Limb (tissue), 2 donors: ENCODE results near the gene VOPP1.
A peak's percentile ranks its signal among the peaks of the same experiment; 100 is the strongest.

Experiments
- DNase-seq, 2 donors: peaks; one replicate each; pipeline ENCODE4 v3.0.0-alpha.2; 2016; ENCODE audit errors: extremely low spot score in 2 of 2

Gene VOPP1

DNA sequence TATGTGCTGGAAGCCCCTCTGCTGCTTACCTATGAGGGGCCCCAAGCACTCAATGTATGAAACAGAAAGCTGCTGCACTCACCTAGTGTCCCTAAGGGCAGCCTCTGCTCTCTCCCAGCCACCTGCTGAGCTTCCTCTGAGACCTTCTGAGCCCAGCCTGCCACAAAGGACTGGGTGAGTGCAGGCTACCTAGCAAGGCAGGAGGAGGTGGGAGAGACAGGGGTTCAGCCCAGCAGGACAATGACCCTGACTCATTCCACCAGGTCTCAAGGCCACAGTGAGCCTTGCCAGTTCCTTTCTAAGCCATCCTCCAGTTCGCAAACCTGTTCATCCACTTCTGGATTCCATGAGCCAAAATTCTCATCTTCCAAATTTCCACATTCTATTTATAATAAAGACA, 16.3 kb downstream of the VOPP1 start:
- DNase-seq: no peak

DNA sequence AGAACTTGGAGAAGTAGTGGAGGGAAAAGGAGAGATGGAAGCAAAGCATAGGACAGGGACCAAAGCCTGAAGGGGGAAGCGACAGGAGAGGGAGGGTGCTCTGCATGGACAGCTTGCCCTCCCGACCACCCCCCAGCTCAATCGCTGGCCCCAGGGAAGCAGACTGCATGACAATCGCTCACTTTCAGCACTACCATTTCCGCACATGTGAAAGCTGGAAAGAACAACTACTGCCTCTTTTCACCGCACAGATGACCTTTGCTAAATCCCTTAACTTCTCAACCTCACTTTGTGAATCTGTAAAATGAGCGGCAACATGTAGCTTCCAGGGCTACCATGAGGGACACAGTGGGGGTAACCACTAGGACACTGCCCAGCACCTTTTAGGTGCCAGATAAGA, 17.1 kb downstream of the VOPP1 start:
- peak in 1 of 2 donors; percentile 11 for DNase-seq

DNA sequence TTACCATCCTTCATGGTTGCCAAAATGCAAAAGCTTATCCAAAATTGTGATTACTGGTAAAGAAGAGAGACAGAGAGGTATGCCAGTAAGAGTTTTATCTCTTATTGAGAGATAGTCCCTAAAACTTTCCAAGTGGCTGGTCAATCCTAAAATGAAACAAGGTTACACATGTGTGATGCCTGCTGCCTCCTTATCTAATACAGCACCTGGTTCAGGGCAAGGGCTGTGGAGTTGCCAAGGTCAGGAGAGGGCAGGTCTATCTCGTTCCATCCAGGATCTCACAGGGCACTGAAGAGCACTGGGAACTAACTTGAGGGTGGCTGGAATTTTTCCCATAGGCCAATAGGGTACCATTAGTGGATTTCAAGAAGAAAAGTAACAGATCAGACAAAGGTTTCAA, 18.3 kb downstream of the VOPP1 start:
- no peak for DNase-seq

DNA sequence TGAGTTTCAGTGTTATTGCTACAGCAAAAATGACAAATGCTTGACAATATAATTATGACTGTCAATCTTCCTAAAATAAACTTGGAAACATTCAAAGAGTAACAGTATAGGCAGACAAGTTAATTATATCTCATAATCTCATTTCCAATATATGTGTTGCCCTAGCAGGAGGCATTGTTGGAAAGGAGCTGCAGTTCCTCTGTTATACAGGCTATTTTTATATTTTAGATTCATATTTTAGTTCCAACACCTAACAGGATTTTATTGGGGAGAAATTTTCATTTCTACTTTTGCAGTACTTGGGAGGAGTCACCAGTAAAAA, 19.3 kb downstream of the VOPP1 start:
- DNase-seq: no peak

DNA sequence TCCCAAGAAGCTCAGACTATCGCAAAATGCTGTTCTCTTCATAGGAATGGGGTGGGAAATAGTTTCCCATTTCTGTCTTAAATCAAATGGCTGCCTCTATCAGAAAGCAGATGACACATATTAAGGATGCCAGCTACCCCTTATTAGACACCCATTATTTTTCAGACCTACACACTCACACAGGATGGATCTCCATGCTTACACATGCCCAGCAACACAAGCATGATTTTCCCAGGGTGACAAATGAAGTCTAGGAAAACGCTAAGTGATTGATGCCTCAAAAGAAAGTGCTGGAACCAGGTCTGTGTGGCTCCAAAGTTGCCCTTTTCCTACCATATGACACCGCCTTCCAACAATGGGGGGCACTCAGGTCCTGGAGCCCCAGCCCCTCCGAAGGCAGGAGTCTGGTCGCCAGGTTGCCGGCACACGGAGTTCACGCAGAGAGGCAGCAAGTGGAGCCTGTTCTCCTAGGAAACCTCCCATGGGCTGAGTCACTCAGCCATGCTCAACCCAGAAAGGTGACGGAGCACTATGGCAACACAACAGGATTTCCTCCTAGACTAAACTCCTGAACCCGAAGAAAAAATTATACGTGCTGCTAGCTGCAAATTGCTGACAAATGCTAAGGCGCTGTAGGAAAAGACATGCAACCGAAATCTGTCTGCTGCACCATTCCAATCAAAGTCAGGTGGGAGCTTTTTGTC, 19.8 kb downstream of the VOPP1 start:
- DNase-seq: peak in 1 of 2 donors; percentile 54

GRCh38 chr7:55550841-55551537, 21.3 kb downstream of the VOPP1 start:
- no peak for DNase-seq

DNA sequence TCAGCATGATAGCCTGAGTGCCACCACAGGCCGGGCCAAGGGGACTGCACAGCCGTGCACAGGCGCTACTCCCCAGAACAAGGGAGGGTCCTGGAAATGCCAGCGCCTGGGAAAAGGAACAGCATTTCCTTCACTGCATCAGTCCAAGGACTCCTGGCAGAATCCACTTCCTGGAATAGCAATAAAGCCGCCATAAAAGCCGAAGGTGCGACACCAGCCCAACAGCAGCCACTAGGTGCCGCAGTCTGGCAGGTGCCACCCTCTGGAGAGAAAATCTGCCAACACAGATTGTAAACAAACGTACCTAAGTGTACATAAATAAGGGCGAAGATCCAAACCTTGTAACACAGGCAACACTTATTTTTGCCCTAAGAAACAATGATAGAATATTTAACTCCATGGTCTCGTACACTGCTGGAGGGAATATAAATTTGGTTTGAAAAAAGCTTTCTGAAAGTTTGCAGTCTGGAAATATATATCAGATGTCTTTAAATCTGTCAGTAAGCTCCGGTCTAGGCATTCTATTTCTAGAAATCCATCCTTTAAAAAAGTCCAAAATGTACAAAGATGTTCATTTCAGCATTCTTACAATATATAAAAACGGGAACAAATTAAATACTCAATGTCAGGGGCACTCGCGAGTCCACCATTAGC, 22.2 kb downstream of the VOPP1 start:
- DNase-seq: no peak

- DNase-seq: no peak
Measured at GRCh38 chr7:55549457-55549856, 22.8 kb downstream of the VOPP1 start.

DNA sequence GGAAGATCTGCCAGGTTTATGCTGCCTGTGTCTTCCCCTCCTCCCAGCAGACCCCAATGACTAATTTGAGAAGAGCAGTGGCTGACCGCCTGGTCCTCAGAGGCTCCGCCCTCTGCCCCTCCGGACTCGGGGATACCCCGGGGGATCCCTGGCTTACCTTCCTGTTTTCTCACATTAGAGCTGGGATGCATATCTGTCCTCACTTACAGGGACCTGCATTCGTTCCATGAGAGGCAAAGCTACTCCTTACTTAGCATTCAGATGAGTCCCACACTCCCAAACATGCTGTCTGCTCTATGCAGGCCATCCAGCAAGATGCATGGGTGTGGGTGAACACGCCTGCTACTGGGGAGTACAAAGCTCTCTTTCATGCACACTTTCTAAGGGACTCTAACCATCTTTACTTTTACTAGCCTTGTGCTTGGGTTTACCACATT, 24.0 kb downstream of the VOPP1 start:
- no peak for DNase-seq

DNA sequence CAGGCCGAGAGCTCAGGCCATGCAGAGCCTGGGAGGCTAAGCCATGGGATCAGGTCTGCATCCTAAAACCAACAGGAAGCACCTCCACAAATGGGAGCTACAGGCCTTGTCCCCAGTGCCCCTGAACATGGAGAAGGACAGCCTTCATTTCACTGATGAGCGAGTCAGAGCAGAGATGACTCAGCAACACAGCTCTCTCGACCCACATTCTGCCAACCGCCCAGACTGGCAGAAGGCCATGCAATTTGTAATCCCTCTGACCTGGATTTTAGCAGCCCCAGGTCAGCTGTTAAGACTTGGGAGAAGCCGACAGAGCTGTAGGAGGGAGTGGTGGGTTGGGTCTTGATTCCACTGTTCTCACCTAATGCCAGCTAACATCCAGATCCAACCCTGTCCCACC, 25.5 kb downstream of the VOPP1 start:
- DNase-seq: no peak

- DNase-seq: no peak
Measured at GRCh38 chr7:55545496-55545895, 26.8 kb downstream of the VOPP1 start.

- no peak for DNase-seq
Measured at GRCh38 chr7:55540226-55540858, 32.0 kb downstream of the VOPP1 start.

GRCh38 chr7:55539380-55539779, 32.9 kb downstream of the VOPP1 start:
- DNase-seq: no peak

- DNase-seq: no peak
Measured at GRCh38 chr7:55538538-55538937, 33.8 kb downstream of the VOPP1 start.

DNA sequence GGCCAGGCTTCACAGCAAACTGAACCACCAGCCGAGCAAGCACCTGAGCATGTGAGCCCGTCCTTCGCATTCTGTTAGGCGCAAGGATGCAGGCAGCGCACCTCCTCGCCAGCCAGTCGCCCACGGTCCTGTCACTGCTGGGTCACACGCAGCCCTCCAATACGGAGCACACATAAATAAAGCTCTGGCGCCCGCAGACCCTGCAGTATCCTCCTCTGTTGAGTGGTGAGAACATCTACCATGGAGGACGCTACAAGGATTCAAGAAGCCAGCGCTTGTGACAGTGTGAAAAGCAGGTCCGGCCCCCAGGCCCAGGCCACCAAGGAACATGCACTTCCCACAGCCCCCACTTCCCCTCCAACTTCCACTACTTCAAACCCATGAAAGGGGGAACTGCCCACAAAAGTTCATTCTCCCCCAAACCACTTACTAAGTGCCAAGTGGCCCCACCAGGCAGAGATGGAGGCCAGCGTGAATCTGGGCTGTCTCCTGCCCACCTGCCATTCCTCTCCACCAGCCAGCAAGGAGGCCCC, 34.8 kb downstream of the VOPP1 start:
- no peak for DNase-seq

DNA sequence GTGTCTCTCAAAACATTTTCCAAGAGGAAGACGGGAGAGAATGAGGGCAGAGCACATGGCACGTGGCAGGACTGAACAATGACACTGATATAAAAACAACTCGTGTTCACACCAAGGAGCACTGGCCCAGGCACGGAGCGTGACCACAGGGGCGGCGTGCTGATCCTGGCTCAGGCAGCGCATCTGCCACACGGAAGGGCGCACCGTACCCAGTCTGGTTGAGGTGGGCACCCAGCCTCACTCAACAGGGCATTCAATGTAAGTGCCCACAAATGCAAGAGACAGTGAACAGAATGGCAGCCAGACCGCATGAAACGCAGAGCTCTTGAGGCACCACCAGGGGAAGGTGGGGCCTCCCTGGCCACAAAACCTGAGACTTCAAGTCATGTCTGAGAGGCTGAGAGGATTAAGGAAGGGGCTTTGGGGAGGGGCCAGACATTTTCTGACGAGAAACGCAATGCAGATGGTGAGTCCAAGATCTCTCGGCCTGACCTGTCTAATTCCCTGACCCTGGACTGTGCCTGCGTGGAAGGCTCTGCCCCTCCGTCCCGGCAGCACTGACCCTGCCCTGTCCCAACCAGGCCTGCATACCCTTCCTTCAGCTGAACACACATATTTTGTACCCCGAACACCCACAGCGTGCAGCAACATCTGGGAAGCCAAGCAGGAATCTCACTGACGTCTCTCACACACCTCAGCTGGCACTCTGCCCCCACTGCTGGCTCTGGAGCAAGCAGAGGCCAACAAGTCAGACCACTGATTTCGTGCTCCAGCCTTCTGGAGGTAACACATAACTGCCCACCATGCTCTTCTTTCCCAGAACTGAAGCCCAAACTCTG, 35.5 kb downstream of the VOPP1 start:
- DNase-seq: peak in 1 of 2 donors; percentile 50

DNA sequence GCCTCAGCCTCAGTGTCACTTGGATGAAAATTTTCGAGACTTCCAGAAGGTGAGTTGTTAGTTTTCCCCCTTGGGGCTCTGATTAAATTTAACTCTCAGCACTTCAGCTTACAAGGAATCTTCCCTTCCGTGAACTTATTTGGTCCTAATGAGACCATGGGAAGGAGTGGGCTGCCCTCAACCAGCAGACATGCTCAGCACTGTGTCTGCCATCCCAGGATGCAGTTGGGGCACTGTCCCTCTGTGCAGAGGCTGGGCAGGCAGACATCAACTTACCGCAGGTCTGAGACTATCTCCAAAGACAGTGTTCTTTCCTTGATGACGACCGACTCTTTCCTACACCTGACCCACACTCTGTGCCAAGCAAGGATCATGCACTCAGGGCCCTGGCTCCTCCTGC, 36.7 kb downstream of the VOPP1 start:
- no peak for DNase-seq

DNA sequence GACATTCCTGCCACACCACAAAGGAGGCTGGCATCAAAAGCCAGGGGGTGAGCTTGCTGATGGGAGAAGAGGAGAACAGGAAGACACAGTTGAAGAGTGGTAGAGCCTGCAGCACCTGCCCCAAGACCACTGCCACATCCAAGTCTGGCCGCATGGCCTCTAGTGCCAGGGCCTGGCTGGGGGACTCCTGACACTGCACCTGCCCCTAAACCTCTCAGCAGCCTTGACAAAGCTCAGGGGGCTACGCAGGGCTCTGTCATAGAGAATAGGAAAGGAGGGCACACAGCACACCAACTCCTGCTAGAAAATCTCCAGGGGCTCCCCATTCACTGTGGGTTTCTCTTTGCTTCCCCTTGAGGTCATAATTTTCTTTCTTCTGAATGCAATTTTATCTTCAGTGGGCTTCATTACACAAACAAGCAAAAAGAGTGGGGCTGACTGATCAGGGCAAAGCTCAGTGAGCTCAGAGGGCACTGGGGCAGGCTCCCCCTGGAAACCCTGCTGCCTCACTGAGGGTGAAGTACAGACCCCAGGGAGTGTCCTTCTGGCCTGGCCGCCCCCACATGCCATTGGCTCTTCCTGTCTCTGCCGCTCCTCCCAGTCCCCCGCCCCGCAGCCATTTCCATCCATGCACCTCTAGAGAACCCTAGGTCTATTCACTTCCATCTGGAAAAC, 37.2 kb downstream of the VOPP1 start:
- DNase-seq: no peak

- no peak for DNase-seq
Measured at GRCh38 chr7:55534262-55534915, 37.9 kb downstream of the VOPP1 start.

DNA sequence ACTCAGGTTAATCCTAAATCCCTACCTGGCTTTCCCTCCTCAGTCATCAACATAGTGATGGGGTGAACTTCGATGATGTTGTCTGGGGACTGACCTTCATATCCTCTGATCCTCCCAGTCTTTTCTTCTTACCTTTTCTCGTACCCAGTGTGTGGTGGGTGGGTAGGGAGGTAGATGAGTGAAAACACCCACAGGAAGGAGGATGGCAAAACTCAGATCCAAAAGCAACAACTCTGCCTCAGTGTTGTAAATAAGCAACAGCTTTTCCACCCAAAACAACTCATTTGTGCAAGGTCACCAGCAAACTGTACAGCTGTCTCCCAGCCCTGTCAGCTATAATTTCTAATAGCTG, 38.6 kb downstream of the VOPP1 start:
- no peak for DNase-seq
